Trophoblast cell (in vitro differentiated cells and primary cell): ENCODE data around the gene MYH9.
"Not testable (repeated sequence)": the region's sequence is repeated elsewhere in the genome, so short reads cannot be mapped to it uniquely, and the experiment has no call there.

Experiments
- DNase-seq, 2 donors: peaks; one replicate each; pipeline ENCODE4 v3.0.0-alpha.2; 2016
- H2AFZ ChIP-seq: 2 replicates; pipeline ENCODE4 v1.6.1; 2013; ENCODE audit warnings: low read length, moderate library complexity, mild to moderate bottlenecking; ENCODE audit not compliant: insufficient read depth, poor library complexity
- H2AK5ac ChIP-seq: 2 replicates; pipeline ENCODE4 v1.6.1; 2013; ENCODE audit warnings: mild to moderate bottlenecking, low read length
- H2BK120ac ChIP-seq: 2 replicates; pipeline ENCODE4 v1.6.1; 2013; ENCODE audit warnings: low read length, mild to moderate bottlenecking, moderate library complexity; ENCODE audit not compliant: insufficient read depth, poor library complexity
- H2BK12ac ChIP-seq: 2 replicates; pipeline ENCODE4 v1.6.1; 2013; ENCODE audit warnings: mild to moderate bottlenecking, low read length, moderate library complexity
- H2BK5ac ChIP-seq: 2 replicates; pipeline ENCODE4 v1.6.1; 2013; ENCODE audit warnings: low read length, low read depth, moderate library complexity, mild to moderate bottlenecking; ENCODE audit not compliant: poor library complexity
- H3K14ac ChIP-seq: 2 replicates; pipeline ENCODE4 v1.6.1; 2013; ENCODE audit warnings: mild to moderate bottlenecking, low read length
- H3K18ac ChIP-seq: 2 replicates; pipeline ENCODE4 v1.6.1; 2013; ENCODE audit warnings: mild to moderate bottlenecking, low read length
- H3K23ac ChIP-seq: 2 replicates; pipeline ENCODE4 v1.6.1; 2013; ENCODE audit warnings: low read length
- H3K27ac ChIP-seq: 2 replicates; pipeline ENCODE4 v1.5.1; 2013; ENCODE audit warnings: low read depth, mild to moderate bottlenecking, inconsistent platforms, low read length, moderate library complexity
- H3K27me3 ChIP-seq: 2 replicates; pipeline ENCODE4 v1.6.1; 2013; ENCODE audit warnings: inconsistent platforms, mild to moderate bottlenecking, low read length, moderate library complexity; ENCODE audit not compliant: insufficient read depth
- H3K36me3 ChIP-seq, 2 experiments: 1 replicate in 1 of 2; 2 replicates in 1 of 2; pipeline ENCODE4 v1.6.1; 2013; ENCODE audit warnings: low read length in 2 of 2, mild to moderate bottlenecking in 2 of 2, moderate library complexity in 1 of 2; ENCODE audit not compliant: insufficient read depth in 2 of 2, control insufficient read depth in 1 of 2
- H3K4ac ChIP-seq: 2 replicates; pipeline ENCODE4 v1.6.1; 2013; ENCODE audit warnings: low read depth, mild to moderate bottlenecking, low read length, moderate library complexity
- H3K4me1 ChIP-seq, 2 experiments: 1 replicate in 1 of 2; 2 replicates in 1 of 2; pipeline ENCODE4 v1.6.1; 2013; ENCODE audit warnings: low read length in 2 of 2, mild to moderate bottlenecking in 2 of 2, moderate library complexity in 1 of 2; ENCODE audit not compliant: insufficient read depth in 2 of 2, control insufficient read depth in 1 of 2
- H3K4me2 ChIP-seq: 2 replicates; pipeline ENCODE4 v1.6.1; 2013; ENCODE audit warnings: inconsistent platforms, mild to moderate bottlenecking, low read length, moderate library complexity
- H3K4me3 ChIP-seq: 2 replicates; pipeline ENCODE4 v1.5.1; 2013; ENCODE audit warnings: mild to moderate bottlenecking, low read depth, low read length, inconsistent platforms
- H3K79me1 ChIP-seq: one replicate; pipeline ENCODE4 v1.6.1; 2013; ENCODE audit warnings: low read length
- H3K79me2 ChIP-seq: 2 replicates; pipeline ENCODE4 v1.6.1; 2013; ENCODE audit warnings: low read length, mild to moderate bottlenecking; ENCODE audit not compliant: control insufficient read depth, insufficient read depth, poor library complexity
- H3K9ac ChIP-seq: 2 replicates; pipeline ENCODE4 v1.6.1; 2013; ENCODE audit warnings: mild to moderate bottlenecking, low read length
- H3K9me3 ChIP-seq: 2 replicates; pipeline ENCODE4 v1.6.1; 2013; ENCODE audit warnings: low read depth, mild to moderate bottlenecking, control low read depth, inconsistent platforms, low read length; ENCODE audit not compliant: insufficient read depth
- H4K12ac ChIP-seq: 2 replicates; pipeline ENCODE4 v1.6.1; 2013; ENCODE audit warnings: low read depth, mild to moderate bottlenecking, low read length, moderate library complexity
- H4K8ac ChIP-seq: 2 replicates; pipeline ENCODE4 v1.6.1; 2013; ENCODE audit warnings: low read depth, mild to moderate bottlenecking, low read length, moderate library complexity
- H4K91ac ChIP-seq: one replicate; pipeline ENCODE4 v1.6.1; 2013; ENCODE audit warnings: low read depth, mild to moderate bottlenecking, low read length, moderate library complexity
- whole genome bisulfite sequencing: extraction: QIAGEN DNeasy Blood & Tissue Kit; methylation state at CpG from one replicate; pipeline ENCODE4 v1.1.7; 2013; ENCODE audit warnings: missing lambda C conversion rate; ENCODE audit not compliant: insufficient read length, insufficient coverage; ENCODE audit errors: extremely low coverage; 5-methylcytosine and 5-hydroxymethylcytosine counted together

Gene MYH9

GRCh38 chr22:36409554-36409910 lies 21.8 kb upstream of the MYH9 start:
- not testable (repeated sequence) for H3K18ac ChIP-seq, H3K9me3 ChIP-seq, H3K9ac ChIP-seq, H2BK12ac ChIP-seq, H3K36me3 ChIP-seq, H3K23ac ChIP-seq, H2AK5ac ChIP-seq, DNase-seq, H3K27me3 ChIP-seq, H3K79me2 ChIP-seq, H3K4me3 ChIP-seq
- H3K79me1 ChIP-seq, result peaks cover 10% of the 10 kb centered on the region
- peak overlapping the region; percentile 94 for H4K91ac ChIP-seq
- peak overlapping the region; percentile 47 for H2BK5ac ChIP-seq
- peak overlapping the region; percentile 59 for H3K4me2 ChIP-seq
- H2AFZ ChIP-seq, result peak overlapping the region; percentile 83
- peak overlapping the region; percentile 86 for H3K27ac ChIP-seq
- H3K4me1 ChIP-seq, result peaks cover 11 to 12% of the 10 kb centered on the region in 2 experiments
- H4K12ac ChIP-seq, result peak overlapping the region; percentile 77
- no CpG with 5 or more reads among the region's 15 CpGs for WGBS
- H3K14ac ChIP-seq, result peak overlapping the region; percentile 51
- H2BK120ac ChIP-seq, result peak overlapping the region; percentile 65
- H3K4ac ChIP-seq, result peak overlapping the region; percentile 77
- peak overlapping the region; percentile 85 for H4K8ac ChIP-seq

GRCh38 chr22:36409056-36409455 lies 21.3 kb upstream of the MYH9 start:
- DNase-seq, result no peak
- H3K79me1 ChIP-seq, result peaks cover 10% of the 10 kb centered on the region
- H3K23ac ChIP-seq, result no peak overlapping the region
- H3K18ac ChIP-seq, result no peak overlapping the region
- H4K91ac ChIP-seq, result peak overlapping the region; percentile 65
- no peak overlapping the region for H3K4me2 ChIP-seq
- H3K14ac ChIP-seq, result peak overlapping the region; percentile 30
- no peaks in the 10 kb centered on the region for H3K36me3 ChIP-seq
- no peak overlapping the region for H4K12ac ChIP-seq
- peak overlapping the region; percentile 57 for H4K8ac ChIP-seq
- no peak overlapping the region for H3K4ac ChIP-seq
- H3K9me3 ChIP-seq, result no peaks in the 10 kb centered on the region
- H2BK12ac ChIP-seq, result peak overlapping the region; percentile 82
- no peak overlapping the region for H3K4me3 ChIP-seq
- H2AFZ ChIP-seq, result no peak overlapping the region
- no peaks in the 10 kb centered on the region for H3K27me3 ChIP-seq
- peak overlapping the region; percentile 25 for H2BK120ac ChIP-seq
- peaks cover 6% of the 10 kb centered on the region for H3K79me2 ChIP-seq
- no CpG with 5 or more reads among the region's 2 CpGs for WGBS
- H2AK5ac ChIP-seq, result peak overlapping the region; percentile 81
- H2BK5ac ChIP-seq, result no peak overlapping the region
- peak overlapping the region; percentile 7 for H3K27ac ChIP-seq
- H3K4me1 ChIP-seq, result peaks cover 11 to 12% of the 10 kb centered on the region in 2 experiments
- H3K9ac ChIP-seq, result no peak overlapping the region

GRCh38 chr22:36406721-36407120 lies 19.0 kb upstream of the MYH9 start:
- H3K27ac ChIP-seq, result no peak overlapping the region
- no peak overlapping the region for H3K4me3 ChIP-seq
- peaks cover 10% of the 10 kb centered on the region for H3K79me1 ChIP-seq
- no peak overlapping the region for H3K18ac ChIP-seq
- no peak overlapping the region for H2AFZ ChIP-seq
- H4K91ac ChIP-seq, result no peak overlapping the region
- no peak overlapping the region for H2BK120ac ChIP-seq
- no peak overlapping the region for H3K9ac ChIP-seq
- peaks cover 6% of the 10 kb centered on the region for H3K79me2 ChIP-seq
- H2BK12ac ChIP-seq, result no peak overlapping the region
- DNase-seq, result no peak
- H4K8ac ChIP-seq, result no peak overlapping the region
- no peaks in the 10 kb centered on the region for H3K27me3 ChIP-seq
- no peak overlapping the region for H2BK5ac ChIP-seq
- WGBS, result no CpG with 5 or more reads among the region's 6 CpGs
- no peak overlapping the region for H3K4ac ChIP-seq
- H3K4me1 ChIP-seq, result peaks cover 8% of the 10 kb centered on the region in 2 experiments
- no peaks in the 10 kb centered on the region for H3K36me3 ChIP-seq
- H3K4me2 ChIP-seq, result no peak overlapping the region
- H3K14ac ChIP-seq, result no peak overlapping the region
- H3K23ac ChIP-seq, result no peak overlapping the region
- no peak overlapping the region for H4K12ac ChIP-seq
- H2AK5ac ChIP-seq, result no peak overlapping the region
- H3K9me3 ChIP-seq, result no peaks in the 10 kb centered on the region

GRCh38 chr22:36405671-36406538 lies 18.1 kb upstream of the MYH9 start:
- Histone ChIP-seq H3K27ac (no peak overlapping the region), H3K14ac (no peak overlapping the region), H3K79me1 (peaks cover 10% of the 10 kb centered on the region), H3K18ac (no peak overlapping the region), H2BK12ac (no peak overlapping the region), H3K4ac (no peak overlapping the region), H3K4me1 (peaks cover 8% of the 10 kb centered on the region in 2 experiments), H4K8ac (no peak overlapping the region), H4K12ac (no peak overlapping the region), H3K9ac (no peak overlapping the region), H2BK120ac (no peak overlapping the region), H3K23ac (peak overlapping the region; percentile 25), H4K91ac (no peak overlapping the region), H3K27me3 (no peaks in the 10 kb centered on the region), H2AK5ac (no peak overlapping the region), H3K4me2 (no peak overlapping the region), H2AFZ (no peak overlapping the region), H3K79me2 (peaks cover 6% of the 10 kb centered on the region), H3K9me3 (no peaks in the 10 kb centered on the region), H3K36me3 (no peaks in the 10 kb centered on the region), H2BK5ac (no peak overlapping the region), H3K4me3 (no peak overlapping the region)
- WGBS, result no CpG with 5 or more reads among the region's 9 CpGs
- no peak for DNase-seq
